ENCODE data around the gene PHF12. TPM values are rescaled to one million over a fixed set of nuclear protein-coding genes. Genes with fewer than 3 reads are reported as not detected.

PHF12 gene
- total and polyA plus RNA-seq, 2 of the 13 experiments (the other 11 are each of a cell fraction or from before 2014, with no cell fraction given): 9.8 to 17.1 TPM

DNA sequence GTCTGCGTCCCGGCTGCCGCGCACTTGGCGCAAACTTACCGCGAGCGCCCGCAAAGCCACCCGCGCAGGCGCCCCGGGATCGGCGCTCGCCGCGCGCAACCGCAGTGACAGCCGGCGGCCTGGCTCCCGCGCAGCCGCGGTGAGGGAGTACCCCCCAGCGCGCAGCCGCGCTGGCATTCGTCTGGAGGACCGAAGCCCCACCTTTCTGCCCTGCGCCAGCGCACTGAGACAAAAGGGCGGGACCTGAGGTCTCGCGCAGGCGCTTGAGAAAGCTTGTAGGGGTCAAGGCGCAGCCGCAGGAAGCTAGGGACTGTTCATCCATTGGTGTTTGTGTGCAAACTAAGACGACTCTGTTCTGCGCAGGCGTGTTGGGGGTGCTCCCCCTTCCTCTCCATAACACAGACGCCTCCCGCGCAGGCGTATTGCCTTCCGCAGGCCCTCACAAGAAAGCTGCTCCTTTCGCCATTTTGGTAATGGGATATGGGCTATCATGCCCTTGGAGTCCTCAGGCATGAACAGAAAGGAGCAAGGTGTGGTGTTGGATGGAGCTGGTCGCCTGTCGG, at the start of gene PHF12 (continued):
- TF ChIP-seq ZZZ3 (CRISPR knock-in tag; IDR thresholded peaks at IDR 0.05; ENCODE audit: borderline replicate concordance): no peak
- no peak for TF ChIP-seq ZNF350 (CRISPR knock-in tag; IDR thresholded peaks at IDR 0.05; ENCODE audit: borderline replicate concordance, low read depth)
- TF ChIP-seq, protein P1, sequence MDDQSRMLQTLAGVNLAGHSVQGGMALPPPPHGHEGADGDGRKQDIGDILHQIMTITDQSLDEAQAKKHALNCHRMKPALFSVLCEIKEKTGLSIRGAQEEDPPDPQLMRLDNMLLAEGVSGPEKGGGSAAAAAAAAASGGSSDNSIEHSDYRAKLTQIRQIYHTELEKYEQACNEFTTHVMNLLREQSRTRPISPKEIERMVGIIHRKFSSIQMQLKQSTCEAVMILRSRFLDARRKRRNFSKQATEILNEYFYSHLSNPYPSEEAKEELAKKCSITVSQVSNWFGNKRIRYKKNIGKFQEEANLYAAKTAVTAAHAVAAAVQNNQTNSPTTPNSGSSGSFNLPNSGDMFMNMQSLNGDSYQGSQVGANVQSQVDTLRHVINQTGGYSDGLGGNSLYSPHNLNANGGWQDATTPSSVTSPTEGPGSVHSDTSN (CRISPR knock-in tag; IDR thresholded peaks at IDR 0.05; ENCODE audit: borderline replicate concordance): no peak
- TF ChIP-seq RORA (CRISPR knock-in tag; IDR thresholded peaks at IDR 0.05): no peak
- TF ChIP-seq ZNF337 (CRISPR knock-in tag; IDR thresholded peaks at IDR 0.05; ENCODE audit: borderline replicate concordance, low read depth): 0 out of 2 replicates have a peak, but pooled peaks have one; percentile 32
- TF ChIP-seq ZNF570 (CRISPR knock-in tag; IDR thresholded peaks at IDR 0.05; ENCODE audit: borderline replicate concordance): no peak
- TF ChIP-seq ZNF780A (CRISPR knock-in tag; IDR thresholded peaks at IDR 0.05): no peak
- TF ChIP-seq POGZ (CRISPR knock-in tag; IDR thresholded peaks at IDR 0.05): no peak
- TF ChIP-seq, protein P2, sequence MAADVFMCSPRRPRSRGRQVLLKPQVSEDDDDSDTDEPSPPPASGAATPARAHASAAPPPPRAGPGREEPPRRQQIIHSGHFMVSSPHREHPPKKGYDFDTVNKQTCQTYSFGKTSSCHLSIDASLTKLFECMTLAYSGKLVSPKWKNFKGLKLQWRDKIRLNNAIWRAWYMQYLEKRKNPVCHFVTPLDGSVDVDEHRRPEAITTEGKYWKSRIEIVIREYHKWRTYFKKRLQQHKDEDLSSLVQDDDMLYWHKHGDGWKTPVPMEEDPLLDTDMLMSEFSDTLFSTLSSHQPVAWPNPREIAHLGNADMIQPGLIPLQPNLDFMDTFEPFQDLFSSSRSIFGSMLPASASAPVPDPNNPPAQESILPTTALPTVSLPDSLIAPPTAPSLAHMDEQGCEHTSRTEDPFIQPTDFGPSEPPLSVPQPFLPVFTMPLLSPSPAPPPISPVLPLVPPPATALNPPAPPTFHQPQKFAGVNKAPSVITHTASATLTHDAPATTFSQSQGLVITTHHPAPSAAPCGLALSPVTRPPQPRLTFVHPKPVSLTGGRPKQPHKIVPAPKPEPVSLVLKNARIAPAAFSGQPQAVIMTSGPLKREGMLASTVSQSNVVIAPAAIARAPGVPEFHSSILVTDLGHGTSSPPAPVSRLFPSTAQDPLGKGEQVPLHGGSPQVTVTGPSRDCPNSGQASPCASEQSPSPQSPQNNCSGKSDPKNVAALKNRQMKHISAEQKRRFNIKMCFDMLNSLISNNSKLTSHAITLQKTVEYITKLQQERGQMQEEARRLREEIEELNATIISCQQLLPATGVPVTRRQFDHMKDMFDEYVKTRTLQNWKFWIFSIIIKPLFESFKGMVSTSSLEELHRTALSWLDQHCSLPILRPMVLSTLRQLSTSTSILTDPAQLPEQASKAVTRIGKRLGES (CRISPR knock-in tag; IDR thresholded peaks at IDR 0.05; ENCODE audit: borderline replicate concordance): no peak
- TF ChIP-seq, protein P3, sequence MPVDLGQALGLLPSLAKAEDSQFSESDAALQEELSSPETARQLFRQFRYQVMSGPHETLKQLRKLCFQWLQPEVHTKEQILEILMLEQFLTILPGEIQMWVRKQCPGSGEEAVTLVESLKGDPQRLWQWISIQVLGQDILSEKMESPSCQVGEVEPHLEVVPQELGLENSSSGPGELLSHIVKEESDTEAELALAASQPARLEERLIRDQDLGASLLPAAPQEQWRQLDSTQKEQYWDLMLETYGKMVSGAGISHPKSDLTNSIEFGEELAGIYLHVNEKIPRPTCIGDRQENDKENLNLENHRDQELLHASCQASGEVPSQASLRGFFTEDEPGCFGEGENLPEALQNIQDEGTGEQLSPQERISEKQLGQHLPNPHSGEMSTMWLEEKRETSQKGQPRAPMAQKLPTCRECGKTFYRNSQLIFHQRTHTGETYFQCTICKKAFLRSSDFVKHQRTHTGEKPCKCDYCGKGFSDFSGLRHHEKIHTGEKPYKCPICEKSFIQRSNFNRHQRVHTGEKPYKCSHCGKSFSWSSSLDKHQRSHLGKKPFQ (CRISPR knock-in tag; IDR thresholded peaks at IDR 0.05; ENCODE audit: insufficient replicate concordance): no peak
- TF ChIP-seq, protein P4, sequence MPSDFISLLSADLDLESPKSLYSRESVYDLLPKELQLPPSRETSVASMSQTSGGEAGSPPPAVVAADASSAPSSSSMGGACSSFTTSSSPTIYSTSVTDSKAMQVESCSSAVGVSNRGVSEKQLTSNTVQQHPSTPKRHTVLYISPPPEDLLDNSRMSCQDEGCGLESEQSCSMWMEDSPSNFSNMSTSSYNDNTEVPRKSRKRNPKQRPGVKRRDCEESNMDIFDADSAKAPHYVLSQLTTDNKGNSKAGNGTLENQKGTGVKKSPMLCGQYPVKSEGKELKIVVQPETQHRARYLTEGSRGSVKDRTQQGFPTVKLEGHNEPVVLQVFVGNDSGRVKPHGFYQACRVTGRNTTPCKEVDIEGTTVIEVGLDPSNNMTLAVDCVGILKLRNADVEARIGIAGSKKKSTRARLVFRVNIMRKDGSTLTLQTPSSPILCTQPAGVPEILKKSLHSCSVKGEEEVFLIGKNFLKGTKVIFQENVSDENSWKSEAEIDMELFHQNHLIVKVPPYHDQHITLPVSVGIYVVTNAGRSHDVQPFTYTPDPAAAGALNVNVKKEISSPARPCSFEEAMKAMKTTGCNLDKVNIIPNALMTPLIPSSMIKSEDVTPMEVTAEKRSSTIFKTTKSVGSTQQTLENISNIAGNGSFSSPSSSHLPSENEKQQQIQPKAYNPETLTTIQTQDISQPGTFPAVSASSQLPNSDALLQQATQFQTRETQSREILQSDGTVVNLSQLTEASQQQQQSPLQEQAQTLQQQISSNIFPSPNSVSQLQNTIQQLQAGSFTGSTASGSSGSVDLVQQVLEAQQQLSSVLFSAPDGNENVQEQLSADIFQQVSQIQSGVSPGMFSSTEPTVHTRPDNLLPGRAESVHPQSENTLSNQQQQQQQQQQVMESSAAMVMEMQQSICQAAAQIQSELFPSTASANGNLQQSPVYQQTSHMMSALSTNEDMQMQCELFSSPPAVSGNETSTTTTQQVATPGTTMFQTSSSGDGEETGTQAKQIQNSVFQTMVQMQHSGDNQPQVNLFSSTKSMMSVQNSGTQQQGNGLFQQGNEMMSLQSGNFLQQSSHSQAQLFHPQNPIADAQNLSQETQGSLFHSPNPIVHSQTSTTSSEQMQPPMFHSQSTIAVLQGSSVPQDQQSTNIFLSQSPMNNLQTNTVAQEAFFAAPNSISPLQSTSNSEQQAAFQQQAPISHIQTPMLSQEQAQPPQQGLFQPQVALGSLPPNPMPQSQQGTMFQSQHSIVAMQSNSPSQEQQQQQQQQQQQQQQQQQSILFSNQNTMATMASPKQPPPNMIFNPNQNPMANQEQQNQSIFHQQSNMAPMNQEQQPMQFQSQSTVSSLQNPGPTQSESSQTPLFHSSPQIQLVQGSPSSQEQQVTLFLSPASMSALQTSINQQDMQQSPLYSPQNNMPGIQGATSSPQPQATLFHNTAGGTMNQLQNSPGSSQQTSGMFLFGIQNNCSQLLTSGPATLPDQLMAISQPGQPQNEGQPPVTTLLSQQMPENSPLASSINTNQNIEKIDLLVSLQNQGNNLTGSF (CRISPR knock-in tag; IDR thresholded peaks at IDR 0.05): no peak
- TF ChIP-seq, protein P5, sequence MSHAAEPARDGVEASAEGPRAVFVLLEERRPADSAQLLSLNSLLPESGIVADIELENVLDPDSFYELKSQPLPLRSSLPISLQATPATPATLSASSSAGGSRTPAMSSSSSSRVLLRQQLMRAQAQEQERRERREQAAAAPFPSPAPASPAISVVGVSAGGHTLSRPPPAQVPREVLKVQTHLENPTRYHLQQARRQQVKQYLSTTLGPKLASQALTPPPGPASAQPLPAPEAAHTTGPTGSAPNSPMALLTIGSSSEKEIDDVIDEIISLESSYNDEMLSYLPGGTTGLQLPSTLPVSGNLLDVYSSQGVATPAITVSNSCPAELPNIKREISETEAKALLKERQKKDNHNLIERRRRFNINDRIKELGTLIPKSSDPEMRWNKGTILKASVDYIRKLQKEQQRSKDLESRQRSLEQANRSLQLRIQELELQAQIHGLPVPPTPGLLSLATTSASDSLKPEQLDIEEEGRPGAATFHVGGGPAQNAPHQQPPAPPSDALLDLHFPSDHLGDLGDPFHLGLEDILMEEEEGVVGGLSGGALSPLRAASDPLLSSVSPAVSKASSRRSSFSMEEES (CRISPR knock-in tag; IDR thresholded peaks at IDR 0.05): no peak
- no peak for TF ChIP-seq ZNF441 (CRISPR knock-in tag; IDR thresholded peaks at IDR 0.05; ENCODE audit: borderline replicate concordance)
- no peak for TF ChIP-seq CBFB (CRISPR knock-in tag; IDR thresholded peaks at IDR 0.05)
- TF ChIP-seq ZNF121 (CRISPR knock-in tag; IDR thresholded peaks at IDR 0.05): no peak
- peak; percentile 76; the same call in 1 of the 2 replicates for TF ChIP-seq ZNF547 (CRISPR knock-in tag; IDR thresholded peaks at IDR 0.05)
